Posterior vena cava (tissue), 2 donors: Measurements from ENCODE around the gene PPT2. TPM values are rescaled to one million over a fixed set of nuclear protein-coding genes. Genes with fewer than 3 reads are reported as not detected.
"Not testable (repeated sequence)": the region's sequence is repeated elsewhere in the genome, so short reads cannot be mapped to it uniquely, and the experiment has no call there.

Source experiments
- DNase-seq: peaks from one replicate; pipeline ENCODE4 v3.0.0-alpha.2; 2020; ENCODE audit warnings: low spot score
- intact Hi-C, 2 donors: fragments of 100-400 bp; cut with DNase I; formaldehyde crosslinking; loops; one replicate each; pipeline versions ENCODE4 v1.14.1 to v1.14.2; 2022 to 2023
- total RNA-seq, 2 donors: library from RNA; stranded (reverse); fragmentation: NEBNext Ultra II Directional; extraction: Animal tissue kit (Norgen Biotek cat#: 25700); gene quantifications; one replicate each; pipeline ENCODE4 v1.2.1, GENCODE V29; 2021
- donor health status: DM: yes; HTN: yes; CAD: no.
- donor health status: DM: yes; HTN: yes; CAD: no.

Gene PPT2
- total RNA-seq, 2 donors from 2014 or later, result 14.2 to 18.4 TPM

GRCh38 chr6:32120573-32121059 lies 33.3 kb upstream of the PPT2 start:
- intact Hi-C loops, result loop anchor here in 1 of 2 donors (1.0 kb wide), 1 partner anchor 22 kb away; no protein-coding TSS in a partner anchor
- DNase-seq, result no peak

DNA sequence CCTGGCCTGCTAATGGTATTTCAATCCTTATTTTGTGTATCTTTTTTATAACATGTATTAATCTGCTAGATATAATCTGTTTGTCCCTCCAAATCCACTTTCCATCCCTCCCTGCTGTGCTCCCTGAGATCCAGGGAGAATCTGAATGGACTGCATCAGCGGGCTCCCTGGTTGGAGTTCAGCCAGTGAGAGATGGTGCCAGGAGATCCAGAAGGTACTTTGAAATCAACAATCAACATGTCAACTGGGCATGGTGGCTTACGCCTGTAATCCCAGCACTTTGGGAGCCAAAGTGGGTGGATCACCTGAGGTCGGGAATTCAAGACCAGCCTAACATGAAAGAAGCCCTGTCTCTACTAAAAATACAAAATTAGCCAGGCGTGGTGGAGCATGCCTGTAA lies 30.3 kb upstream of the PPT2 start:
- intact Hi-C loops, result no loop called here

DNA sequence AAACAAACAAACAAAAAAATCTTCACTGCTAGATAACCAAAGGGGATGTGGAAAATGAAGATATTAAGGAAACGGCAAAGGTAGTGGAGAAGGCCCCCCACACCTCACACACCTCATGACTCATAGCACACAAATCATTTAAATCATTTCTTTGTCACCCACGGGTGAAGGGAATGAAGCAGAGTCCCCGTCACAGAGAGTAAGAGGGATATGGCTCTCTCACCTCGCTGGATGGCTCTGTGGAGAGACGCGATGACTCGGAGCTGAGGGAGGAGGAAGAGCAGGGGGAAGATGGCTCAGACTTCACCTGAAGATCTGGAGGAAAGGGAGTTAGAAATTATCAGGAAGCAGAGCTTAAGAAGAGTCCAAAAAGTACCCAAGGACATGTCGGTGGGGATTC lies 27.1 kb upstream of the PPT2 start:
- intact Hi-C loops, result loop anchor here in 1 of 2 donors (5.0 kb wide), 1 partner anchor 50 kb away; the partner anchor contains the start of genes AGPAT1 and RNF5
- DNase-seq, result no peak

More for the DNA sequence above, 30.3 kb upstream of the PPT2 start:
- no peak for DNase-seq

DNA sequence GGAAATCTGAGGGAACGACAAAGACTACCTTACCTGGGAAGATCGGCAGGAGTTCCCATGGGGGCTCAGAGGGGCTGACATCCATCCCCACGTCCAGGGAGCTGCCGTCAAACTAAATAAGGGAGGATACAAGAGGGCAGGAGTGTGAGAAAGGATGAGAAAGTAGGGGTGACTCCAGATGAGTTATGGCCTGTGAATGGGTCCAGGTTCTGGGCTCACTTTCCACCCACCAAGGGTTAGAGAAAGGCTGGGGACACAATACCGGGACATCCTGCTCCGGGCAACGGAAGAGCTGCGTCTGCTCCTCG lies 26.6 kb upstream of the PPT2 start:
- DNase-seq, result no peak
- intact Hi-C loops, result loop anchor here in 1 of 2 donors (5.0 kb wide), 1 partner anchor 50 kb away; the partner anchor contains the start of genes AGPAT1 and RNF5

GRCh38 chr6:32127717-32128592 lies 26.0 kb upstream of the PPT2 start, which contains the start of gene ATF6B:
TSS of gene ATF6B (minus strand) at chr6:32128246. CDS start at chr6:32128207, 39 bp downstream.
- DNase-seq, result peak; percentile 99
- intact Hi-C loops, result loop anchor here in 1 of 2 donors (5.0 kb wide), 1 partner anchor 49 kb away; the partner anchor contains the start of genes AGPAT1 and RNF5

- intact Hi-C loops, result loop anchor here in 1 of 2 donors (5.0 kb wide), 1 partner anchor 48 kb away; the partner anchor contains the start of genes AGPAT1 and RNF5
- DNase-seq, result no peak
These were observed 25.1 kb upstream of the PPT2 start for GRCh38 chr6:32128751-32129296.

GRCh38 chr6:32129297-32130088 lies 24.4 kb upstream of the PPT2 start:
- no peak for DNase-seq
- intact Hi-C loops, result loop anchor here in 1 of 2 donors (5.0 kb wide), 1 partner anchor 48 kb away; the partner anchor contains the start of genes AGPAT1 and RNF5

DNA sequence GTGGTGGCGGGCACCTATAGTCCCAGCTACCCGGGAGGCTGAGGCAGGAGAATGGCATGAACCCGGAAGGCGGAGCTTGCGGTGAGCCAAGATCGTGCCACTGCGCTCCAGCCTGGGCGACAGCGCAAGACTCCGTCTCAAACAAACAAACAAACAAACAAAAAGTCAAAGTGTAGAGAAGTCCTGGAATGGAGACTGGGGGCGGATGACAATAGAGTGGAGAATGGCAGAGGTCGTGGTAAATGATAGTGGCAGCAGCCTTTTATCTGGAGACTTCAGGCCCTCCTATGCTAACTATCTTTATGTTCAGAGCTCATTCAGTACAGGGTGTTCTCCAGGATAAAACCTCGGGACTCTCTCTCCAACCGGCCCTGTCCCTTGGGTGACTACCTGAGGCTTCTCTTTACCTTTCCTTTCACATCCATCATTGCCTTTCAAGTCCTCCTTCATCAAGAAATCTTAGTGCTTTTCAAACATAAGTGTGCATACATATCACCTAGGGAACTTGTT lies 22.4 kb upstream of the PPT2 start:
- intact Hi-C loops, result no loop called here
- no peak for DNase-seq

GRCh38 chr6:32132110-32132509 lies 21.8 kb upstream of the PPT2 start:
- intact Hi-C loops, result no loop called here
- no peak for DNase-seq

GRCh38 chr6:32133786-32134185 lies 20.2 kb upstream of the PPT2 start:
- DNase-seq, result no peak
- intact Hi-C loops, result no loop called here

GRCh38 chr6:32137454-32137853 lies 16.5 kb upstream of the PPT2 start:
- DNase-seq, result no peak
- intact Hi-C loops, result no loop called here

GRCh38 chr6:32139590-32139989 lies 14.4 kb upstream of the PPT2 start:
- DNase-seq, result no peak
- intact Hi-C loops, result no loop called here

- no peak for DNase-seq
These were observed 13.4 kb upstream of the PPT2 start for GRCh38 chr6:32140420-32141046.

GRCh38 chr6:32144238-32144637 lies 9.7 kb upstream of the PPT2 start:
- DNase-seq, intact Hi-C loops: not testable (repeated sequence)

More at GRCh38 chr6:32140420-32141046, 13.4 kb upstream of the PPT2 start:
- intact Hi-C loops, result no loop called here

GRCh38 chr6:32146287-32146686 lies 7.7 kb upstream of the PPT2 start:
- DNase-seq, result no peak
- intact Hi-C loops, result no loop called here

DNA sequence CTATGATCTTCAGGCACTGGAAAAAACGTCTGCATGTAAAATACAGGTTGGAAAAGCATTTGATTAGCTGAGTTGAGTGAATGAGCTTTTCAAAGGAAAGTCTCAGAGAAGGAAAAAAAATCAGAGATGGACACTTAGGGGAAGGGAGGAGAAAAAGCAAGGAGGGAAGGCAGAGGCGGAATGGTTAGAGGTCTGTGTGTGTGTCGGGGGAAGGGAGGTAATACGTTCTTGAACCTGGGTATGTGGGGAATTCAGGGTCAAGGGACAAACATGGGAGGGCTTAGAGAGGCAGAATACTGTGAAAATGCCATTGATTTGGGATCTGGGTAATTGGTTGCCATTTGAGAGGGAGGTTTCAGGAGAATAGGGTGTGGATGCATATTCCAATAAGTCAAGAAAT lies 7.3 kb upstream of the PPT2 start:
- intact Hi-C loops, result no loop called here
- no peak for DNase-seq

DNA sequence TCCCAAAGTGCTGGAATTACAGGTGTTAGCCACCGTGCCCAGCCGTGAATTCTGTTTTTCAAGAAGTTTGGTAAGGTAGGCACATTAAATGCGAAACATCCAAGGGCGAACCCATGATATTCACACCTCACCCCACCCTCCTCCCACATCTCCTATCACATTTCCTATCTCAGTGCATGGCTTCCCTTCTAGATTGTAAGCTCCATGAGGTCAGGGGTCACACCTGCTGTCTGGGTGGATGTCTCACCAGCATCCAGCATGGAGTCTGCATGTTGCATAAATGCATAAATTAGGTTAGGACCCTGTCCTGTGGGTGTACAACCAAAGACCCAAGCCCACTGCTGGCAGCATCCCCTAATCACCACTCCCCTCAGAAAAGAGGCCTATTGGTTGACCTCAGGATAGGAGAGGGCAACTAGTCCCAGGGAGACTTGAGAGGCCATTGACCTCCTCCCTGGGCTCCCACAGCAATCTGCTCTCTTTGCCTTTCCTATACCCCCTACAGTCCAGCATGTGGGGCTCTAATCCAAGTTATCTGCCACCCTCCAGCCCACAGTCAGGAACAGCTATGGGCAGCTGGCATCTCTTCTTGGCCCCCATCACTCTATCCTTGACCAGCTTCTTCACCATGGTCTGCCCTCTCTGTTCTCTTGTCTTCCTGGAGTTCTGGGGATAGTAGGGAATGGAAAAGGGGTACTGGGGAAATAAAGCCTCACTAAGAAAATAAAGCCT lies 6.4 kb upstream of the PPT2 start:
- intact Hi-C loops, result no loop called here
- no peak for DNase-seq
